AG08395 (cell line): Measurements from ENCODE around the gene SERPINB10.
"Not testable (repeated sequence)": the region's sequence is repeated elsewhere in the genome, so short reads cannot be mapped to it uniquely, and the experiment has no call there.

ENCODE experiments used
- DNase-seq: peaks from one replicate; pipeline ENCODE4 v3.0.0; 2012; ENCODE audit warnings: mixed read lengths, low spot score

The SERPINB10 gene

DNA sequence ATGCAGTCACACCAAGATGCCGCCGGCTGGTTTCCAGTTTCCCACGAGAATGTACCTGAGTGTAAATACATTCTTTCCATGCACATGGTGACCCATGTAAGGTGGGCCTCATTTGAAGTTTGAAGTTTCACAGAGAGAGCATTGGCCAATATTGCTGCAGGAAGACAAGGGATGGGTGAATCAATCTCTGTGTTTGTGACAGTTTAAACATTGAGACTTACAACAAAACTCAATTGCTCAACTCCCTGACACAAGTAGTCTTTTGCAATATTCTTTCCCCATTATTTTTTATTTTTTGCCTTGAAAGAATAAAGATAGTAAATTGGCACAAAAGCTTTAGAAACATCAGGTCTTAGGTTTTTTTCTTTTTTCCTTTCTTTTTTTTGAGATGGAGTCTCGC lies 15.2 kb upstream of the SERPINB10 start:
- no peak for DNase-seq

DNA sequence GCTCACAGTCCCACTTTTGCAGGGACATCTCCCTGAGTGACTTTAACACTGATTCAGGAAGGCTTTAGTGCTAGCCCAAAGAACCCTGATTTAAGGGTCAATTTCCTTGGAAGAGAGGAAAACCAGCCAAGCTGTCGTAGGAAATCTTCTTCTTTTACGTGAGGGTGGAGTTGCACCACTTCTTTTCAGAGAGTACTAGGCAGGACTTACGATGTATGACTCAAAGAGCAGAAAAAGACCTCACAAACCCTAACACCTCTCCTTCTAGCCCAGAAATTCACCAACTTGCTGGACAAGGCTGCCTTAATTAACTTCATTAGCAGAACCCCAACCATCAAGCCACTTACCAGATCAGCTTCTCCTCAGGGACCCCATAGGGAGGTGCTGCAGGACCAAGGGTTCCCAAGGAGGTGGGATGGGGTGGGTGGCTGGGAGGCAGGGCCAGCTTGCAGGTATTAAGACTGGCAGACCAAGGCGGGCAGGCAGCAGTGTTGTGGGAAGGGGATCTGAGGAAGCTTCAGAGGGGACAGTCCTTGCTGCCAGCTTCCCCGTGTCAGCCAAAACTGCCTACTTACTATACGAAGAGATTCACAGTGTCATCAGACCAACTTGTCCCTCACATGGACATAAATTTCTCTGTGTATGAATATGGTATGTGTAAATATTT lies 13.5 kb upstream of the SERPINB10 start:
- DNase-seq, result no peak

DNA sequence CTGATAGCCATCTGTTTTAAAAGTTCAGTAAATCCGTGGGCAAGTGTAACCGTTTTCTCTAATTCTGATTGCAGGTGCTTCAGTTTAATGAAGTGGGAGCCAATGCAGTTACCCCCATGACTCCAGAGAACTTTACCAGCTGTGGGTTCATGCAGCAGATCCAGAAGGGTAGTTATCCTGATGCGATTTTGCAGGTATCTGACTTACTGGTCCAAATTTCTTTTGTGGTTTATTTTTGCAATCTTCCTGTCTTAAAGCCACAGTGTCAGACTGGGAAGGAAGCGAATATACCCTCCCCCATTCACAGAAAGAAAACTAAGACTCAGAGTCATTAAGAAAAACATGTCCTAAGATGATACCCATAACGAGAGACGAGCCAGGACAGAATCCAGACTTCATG lies 12.6 kb upstream of the SERPINB10 start:
- DNase-seq, result no peak

DNA sequence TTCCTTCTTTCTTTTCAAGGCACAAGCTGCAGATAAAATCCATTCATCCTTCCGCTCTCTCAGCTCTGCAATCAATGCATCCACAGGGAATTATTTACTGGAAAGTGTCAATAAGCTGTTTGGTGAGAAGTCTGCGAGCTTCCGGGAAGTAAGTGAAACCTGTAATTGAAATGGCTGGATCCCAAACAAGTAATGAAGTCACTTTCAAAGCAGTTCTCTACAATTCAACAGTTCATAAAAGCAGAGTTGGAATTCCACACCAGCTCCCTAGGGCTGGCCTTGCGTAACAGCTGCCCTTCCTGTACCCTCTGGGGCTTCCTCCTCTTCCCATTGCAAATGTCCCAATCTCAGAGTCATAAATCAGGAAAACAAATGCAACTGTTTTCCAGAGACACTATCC lies 10.7 kb upstream of the SERPINB10 start:
- peak; percentile 5 for DNase-seq

DNA sequence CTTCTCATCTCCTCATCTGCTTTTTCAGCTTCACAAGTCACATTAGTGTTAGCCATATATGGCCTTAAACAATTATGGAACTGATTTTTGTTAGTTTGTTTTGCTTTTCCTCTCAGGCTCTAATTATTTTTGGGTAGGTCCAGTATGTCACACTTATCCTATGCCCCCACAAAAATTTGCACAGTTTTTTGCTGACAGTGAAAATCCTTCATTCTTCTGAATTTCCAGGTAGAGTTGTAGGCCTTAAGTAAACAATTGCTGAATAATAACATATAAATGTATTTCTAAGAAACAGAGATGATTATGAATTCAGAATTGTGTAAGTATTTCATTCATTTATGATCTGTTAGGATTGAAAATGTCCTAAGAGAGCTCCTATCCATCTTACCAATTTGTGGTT lies 8.6 kb upstream of the SERPINB10 start:
- no peak for DNase-seq

DNA sequence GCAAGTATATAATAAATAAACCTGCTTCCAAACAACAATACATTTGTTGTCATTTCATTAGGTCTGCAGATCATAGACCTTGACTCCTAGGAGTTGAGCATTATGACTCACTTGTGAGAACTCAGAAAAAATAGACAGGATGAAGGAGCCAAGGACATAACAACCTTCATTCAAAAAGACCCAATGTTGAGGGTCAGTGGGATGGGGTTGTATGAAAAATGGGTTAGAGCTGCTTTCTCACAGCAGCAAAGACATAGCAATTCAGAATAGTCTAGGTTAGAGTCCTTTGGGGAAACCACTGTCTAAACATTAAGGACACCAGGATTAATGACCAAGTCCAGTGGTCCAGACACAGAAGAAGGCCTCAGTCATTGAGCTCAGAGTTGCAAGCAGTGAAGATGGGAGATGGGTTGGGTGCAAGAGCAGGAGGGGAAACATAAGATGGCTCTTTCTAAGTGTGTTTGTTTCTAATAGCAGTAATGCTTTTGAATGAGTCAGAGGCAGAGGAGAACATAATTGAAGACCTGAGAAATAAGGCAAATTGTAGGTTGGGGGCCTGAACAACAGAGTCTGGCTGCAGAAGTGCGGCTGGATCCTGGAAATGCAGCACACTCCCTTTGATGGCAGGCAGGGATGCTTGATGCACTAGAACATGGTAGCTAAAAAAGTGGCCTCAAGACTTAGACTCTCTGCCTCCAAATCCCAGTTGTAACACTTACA lies 3.7 kb upstream of the SERPINB10 start:
- DNase-seq, result no peak

DNA sequence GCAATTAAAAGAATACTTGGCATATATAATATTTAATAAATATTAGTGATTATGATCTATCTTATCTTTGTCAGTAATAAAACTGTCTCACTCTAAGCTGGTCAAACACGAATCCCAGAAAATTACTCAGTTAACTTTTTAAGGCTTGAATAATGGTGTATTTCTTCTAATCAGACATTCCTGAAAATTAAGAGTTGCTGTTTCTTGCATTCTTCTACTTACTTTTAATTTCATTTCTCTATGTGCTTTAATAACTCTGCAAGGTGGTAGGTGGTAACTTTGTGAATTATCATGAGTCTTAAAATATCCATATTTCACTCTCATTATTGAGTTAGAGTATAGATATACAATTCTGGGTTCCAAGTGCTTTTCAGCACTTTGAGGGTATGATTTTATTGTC lies 3.1 kb upstream of the SERPINB10 start:
- no peak for DNase-seq

DNA sequence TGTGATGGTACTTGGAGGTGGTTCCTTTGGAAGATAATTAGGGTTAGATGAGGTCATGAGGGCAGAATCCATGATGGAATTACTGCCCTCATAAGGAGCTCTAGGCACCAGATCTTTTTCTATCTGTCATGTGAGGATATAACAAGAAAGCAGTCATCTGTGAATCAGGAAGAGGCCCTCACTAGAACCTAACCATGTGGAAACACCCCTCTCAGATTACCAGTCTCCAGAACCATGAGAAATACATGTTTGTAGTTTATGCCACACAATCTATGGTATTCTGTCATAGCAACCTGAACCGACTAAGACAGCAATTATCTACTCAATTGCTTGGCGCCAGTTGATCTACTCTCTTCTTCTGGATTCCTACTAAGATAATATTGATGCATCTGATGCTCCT lies 2.4 kb upstream of the SERPINB10 start:
- no peak for DNase-seq

DNA sequence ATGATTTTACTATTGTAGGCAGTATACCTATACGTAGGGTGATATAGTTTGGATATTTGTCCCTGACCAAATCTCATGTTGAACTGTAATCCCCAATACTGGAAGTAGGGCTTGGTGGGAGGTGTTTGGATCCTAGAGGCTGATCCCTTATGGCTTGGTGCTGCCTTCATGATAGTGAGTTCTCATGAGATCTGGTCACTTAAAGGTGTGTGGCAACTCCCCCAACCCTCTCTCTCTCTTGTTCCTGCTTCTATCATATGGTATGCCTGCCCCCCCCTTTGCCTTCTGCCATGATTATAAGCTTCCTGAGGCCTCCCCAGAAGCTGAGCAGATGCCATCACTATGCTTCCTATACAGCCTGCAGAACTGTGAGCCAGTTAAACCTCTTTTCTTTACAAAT lies 1.7 kb upstream of the SERPINB10 start:
- DNase-seq, result no peak

DNA sequence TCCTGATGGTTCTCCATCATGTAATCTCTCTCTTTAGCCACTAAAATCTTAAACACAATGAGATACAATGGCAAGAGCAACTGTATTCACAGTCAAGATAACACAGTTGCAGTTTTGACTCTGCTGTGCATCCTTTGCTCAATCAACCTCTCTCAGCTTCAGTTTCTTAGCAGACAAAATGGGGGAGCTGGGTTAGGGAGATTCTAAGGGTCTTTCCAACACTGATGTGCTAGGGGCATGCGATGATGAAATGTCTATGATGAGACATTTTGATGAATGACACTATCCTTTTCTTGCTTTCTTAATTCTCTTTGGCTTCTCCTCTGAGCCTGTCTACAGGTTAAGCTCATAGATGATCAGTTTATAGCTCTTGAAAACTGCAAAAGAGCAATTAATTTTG lies 1.1 kb downstream of the SERPINB10 start:
- no peak for DNase-seq

DNA sequence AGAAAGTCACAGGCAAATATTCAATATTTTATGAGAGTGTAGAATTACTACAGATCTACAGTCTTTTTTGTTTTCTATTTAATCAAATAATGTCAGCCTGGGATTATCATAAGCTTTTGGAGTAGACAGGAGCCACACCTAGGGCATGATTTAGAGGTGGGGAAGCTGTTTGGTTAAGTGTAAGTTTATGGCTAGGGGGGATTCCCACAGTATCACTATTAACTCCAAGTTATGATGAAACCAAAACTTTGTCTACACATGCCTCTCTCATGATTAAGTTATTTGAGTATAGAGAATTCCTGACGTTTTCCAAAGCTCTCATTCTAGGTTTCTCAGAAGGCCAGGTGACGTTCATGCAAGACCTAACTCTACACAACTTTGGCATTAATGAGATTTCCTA lies 2.1 kb downstream of the SERPINB10 start:
- DNase-seq, result no peak

DNA sequence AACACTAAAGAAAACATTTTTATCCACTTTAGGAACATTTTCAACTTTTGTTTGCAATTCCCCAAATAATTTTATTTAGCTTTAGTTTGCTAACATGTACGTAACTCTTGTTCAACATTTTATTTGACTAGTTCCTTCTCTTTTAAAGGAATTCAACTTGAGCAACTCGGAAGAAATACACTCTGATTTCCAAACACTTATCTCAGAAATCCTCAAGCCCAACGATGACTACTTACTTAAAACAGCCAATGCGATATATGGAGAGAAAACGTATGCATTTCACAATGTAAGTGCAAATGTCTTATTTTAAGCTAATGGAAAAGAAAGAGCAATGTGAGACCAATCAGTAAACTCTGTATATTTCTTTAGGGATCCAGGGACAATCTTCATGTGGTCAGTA lies 10.1 kb downstream of the SERPINB10 start:
- no peak for DNase-seq

DNA sequence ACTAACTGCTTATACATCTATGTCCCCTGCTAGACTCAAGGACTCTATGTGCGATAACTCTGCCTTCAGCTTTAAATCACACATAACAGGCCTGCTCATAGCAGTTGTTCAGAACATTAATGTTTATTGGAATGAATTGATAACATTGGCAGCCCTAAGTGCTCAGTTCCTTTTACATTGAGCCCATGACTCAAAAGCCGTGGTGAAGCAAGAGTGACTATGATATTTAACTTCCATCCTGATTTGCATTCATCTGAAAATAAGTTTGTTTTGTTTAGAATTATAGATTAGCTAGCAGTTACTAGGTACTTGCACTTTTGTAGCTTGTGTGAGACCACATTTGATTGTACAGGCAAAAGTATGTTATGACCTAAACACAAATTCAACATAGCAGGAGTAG lies 14.3 kb downstream of the SERPINB10 start:
- no peak for DNase-seq

DNA sequence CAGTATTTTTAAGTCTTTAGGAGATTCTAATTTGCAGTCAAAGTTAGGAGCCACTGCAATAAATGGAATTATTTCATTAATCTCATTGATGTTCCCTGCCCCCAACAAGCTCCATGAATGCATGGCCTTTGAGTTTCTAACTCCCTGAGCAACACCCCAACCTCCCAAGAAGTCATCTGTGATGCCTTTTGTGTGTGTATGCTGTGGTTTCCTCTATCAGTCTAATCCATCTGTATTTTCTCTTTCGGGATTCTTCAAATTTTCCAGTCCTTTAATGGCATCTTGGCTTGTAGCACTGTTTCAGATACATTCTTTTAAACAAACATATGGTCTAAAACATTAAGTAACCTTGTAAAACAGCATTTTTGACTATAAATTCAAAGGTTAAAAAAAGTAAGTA lies 16.8 kb downstream of the SERPINB10 start:
- DNase-seq, result peak; percentile 27

DNA sequence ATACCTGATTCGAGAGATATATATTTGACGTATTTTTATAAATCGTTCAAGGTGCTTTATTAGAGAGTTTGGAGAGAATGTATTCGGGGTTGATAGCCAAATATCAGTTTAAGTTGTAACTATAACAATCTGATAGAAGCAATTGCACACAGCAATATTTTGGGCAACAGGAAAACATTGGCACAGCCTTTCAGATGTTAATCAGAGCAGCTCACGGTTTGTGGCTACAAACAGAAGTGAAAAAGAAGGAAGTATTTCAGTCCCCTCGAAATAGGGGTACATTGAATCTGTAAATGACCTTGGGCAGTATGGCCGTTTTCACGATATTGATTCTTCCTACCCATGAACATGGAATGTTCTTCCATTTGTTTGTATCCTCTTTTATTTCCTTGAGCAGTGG lies 20.6 kb downstream of the SERPINB10 start:
- no peak for DNase-seq

DNA sequence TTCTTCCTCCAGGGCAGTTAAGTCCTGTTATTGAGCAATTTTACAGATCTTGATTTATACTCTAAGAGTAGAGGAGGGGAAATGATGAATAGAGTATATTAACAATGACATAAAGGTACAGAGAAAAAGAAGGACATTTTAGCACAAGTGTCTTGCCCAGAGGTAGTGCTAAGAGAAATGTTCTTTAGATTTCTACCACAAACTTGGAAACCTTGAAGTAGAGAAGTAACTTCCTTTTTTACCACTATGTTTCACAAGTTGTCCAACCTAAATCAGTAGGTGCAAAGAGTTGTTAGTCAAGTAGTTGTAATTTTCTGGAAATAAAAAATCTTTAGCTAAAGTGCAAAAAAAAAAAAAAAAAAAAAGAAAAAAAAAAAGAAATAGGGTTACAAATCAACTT lies 21.6 kb downstream of the SERPINB10 start:
- DNase-seq, result not testable (repeated sequence)

DNA sequence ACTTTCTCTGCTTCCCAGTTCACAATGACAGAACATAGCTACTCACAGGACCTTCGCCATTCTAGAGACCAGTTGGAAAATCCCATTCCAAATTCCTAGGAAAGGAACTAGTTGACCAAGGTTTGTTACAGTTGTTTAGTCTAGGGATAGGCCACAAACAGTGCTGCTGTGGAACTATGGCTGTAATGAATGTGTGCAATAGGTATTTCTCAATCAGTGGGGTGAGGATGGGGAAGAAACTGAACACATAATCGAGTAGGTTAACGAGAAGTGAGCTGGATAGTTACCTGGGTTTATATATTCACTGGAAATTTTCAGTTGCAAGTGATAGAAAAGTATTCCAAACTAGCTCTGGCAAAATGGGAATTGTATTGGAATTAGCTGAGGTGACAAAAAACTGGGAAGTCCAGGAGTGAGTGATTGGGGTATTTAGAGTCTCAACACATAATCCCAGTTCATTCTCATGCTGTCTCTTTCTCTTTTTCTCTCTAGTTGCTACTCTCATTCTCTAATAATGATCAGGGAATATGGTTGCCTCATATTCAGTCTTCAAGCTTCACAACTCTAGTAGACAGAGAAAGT lies 23.1 kb downstream of the SERPINB10 start:
- no peak for DNase-seq

DNA sequence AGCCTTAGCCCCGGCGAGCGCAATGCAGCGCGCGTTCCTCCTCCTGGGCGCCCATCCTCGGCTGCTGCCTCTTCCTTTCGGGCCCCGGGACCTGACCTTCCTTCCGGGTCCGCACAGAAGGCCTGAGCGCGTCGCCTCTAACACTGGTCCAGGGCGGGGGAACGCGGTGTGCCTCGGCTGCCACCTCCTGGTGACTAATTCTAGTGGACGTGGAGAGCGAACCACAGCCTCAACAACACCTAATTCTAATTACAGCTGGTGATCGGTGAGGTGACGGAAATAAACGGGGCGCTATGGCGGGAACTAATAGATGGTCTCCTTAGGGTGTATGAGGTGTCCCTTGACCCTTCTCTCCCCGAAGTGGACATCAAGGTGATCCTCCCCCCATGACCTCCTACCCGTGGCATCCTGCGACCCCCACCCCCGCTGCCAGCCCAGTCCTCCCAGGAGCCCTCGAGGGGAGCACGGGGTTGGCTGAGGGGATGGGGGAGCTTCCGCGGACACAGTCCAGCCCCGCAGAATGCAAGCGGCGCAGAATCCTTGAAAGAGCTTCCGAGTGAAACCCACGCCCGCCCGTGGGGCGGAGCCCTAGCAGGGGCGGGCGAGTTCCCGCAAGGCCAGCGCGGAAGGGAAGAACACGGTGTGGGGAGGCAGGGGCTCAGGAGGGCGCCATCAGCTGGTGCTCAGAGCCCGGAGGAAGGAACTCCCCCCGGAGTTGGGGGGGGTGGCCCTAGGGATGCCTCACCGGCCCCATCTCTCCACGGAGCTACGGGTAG lies 28.6 kb downstream of the SERPINB10 start:
- DNase-seq, result peak; percentile 87

DNA sequence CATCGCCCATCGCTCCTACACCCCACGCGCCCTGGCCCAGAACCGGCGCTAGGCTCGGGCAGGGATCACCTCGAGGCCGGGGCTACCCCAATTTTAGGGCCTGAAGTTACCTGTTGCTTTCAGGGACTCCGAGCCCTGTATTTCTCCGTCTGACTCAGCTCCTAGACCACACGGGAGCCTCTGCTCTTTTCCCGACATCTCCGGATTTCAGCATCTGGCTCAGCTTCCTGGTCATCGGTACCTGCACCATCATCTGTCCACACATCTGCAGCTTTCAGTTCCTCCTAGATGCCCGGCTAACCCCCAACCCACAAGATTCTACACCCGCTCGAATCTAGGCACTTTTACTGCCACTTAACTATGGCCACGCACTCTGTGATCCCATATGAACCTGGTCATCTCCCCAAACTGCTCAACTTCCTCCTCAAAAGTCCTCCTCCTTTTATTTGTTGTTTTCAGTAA lies 29.2 kb downstream of the SERPINB10 start:
- no peak for DNase-seq

DNA sequence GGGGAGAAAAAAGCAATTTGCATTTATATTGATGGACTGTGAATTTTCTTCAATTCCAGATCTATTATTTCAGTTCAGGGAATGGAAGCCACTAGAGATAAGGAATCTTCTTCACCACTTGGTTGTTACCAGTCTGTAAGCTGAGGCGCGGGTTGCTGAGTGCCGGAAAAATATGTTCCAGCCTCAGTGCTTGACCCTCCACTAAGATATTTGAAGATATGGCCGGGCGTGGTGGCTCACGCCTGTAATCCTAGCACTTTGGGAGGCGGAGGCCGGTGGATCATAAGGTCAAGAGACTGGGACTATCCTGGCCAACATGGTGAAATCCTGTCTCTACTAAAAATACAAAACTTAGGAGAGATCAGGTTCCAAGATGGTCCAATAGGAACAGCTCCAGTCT lies 32.2 kb downstream of the SERPINB10 start:
- no peak for DNase-seq

DNA sequence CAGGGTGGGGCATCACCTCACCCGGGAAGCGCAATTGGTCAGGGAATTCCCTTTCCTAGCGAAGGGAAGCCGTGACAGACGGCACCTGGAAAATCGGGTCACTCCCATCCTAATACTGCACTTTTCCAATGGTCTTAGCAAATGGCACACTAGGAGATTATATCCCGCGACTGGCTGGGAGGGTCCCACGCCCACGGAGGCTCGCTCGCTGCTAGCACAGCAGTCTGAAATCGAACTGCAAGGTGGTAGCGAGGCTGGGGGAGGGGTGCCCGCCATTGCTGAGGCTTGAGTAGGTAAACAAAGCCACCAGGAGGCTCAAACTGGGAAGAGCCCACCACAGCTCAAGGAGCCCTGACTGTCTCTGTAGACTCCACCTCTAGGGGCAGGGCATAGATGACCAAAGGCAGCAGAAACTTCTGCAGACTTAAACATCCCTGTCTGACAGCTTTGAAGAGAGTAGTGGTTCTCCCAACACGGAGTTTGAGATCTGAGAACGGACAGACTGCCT lies 32.8 kb downstream of the SERPINB10 start:
- not testable (repeated sequence) for DNase-seq

DNA sequence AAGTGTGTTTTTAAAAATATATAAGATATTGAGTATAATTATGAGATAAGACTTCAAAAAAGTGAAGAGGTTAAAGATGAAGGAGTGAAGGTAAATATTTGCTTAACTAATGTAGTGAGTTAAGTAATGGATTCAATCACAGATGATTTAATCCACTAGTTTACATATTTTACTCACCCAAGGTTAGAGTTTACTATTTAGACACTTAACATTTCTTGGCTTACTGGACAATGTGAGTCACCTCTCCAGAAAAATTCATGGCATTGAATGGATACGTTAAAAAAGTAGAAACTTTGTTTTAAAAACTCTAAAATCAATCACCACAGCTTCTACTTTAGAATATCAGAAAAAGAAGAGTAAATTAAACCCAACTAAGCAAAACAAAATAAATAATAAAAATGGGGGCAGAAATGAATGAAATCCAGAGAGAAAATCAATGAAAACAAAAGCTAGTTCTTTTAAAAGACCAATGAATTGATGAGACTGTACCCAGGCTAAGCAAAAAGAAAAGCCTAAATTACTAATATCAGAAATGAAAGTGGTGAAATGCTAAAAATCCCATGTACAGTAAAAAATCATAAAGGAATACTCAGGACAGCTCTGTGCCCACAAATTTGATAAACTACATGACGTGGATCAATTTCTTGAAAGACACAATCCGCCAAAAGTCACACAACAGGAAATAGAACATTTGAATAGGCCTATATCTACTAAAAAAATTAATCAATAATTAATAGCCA lies 39.5 kb downstream of the SERPINB10 start:
- DNase-seq, result no peak
